Mesenchymal stem cell (in vitro differentiated cells and primary cell): ENCODE results near the gene KCNIP4.

Source experiments
- DNase-seq: peaks from one replicate; pipeline ENCODE4 v3.0.0-alpha.2; 2013
- H2AFZ ChIP-seq: one replicate; pipeline ENCODE4 v1.6.1; 2013; ENCODE audit warnings: low read depth, mild to moderate bottlenecking, control low read depth, inconsistent platforms, low read length, moderate library complexity
- H2AK5ac ChIP-seq: 2 replicates; pipeline ENCODE4 v1.6.1; 2013; ENCODE audit warnings: low read length, moderate library complexity, mild to moderate bottlenecking, inconsistent platforms; ENCODE audit not compliant: severe bottlenecking
- H2BK120ac ChIP-seq: one replicate; pipeline ENCODE4 v1.6.1; 2013; ENCODE audit warnings: low read depth, mild to moderate bottlenecking, inconsistent platforms, low read length, moderate library complexity
- H2BK12ac ChIP-seq, 2 experiments: one replicate each; pipeline ENCODE4 v1.6.1; 2013; ENCODE audit warnings: inconsistent platforms in 2 of 2, low read length in 2 of 2, mild to moderate bottlenecking in 2 of 2, moderate library complexity in 2 of 2, control low read depth in 1 of 2
- H2BK15ac ChIP-seq: one replicate; pipeline ENCODE4 v1.6.1; 2013; ENCODE audit warnings: mild to moderate bottlenecking, low read depth, inconsistent platforms; ENCODE audit not compliant: poor library complexity, severe bottlenecking
- H2BK5ac ChIP-seq: 2 replicates; pipeline ENCODE4 v1.6.1; 2013; ENCODE audit warnings: low read depth, mild to moderate bottlenecking, low read length, control low read depth, inconsistent platforms; ENCODE audit not compliant: poor library complexity, severe bottlenecking
- H3K14ac ChIP-seq, 2 experiments: one replicate each; pipeline ENCODE4 v1.6.1; 2013; ENCODE audit warnings: inconsistent platforms in 2 of 2, low read length in 2 of 2, control low read depth in 1 of 2, mild to moderate bottlenecking in 1 of 2, moderate library complexity in 1 of 2
- H3K18ac ChIP-seq, 2 experiments: one replicate each; pipeline ENCODE4 v1.6.1; 2013; ENCODE audit warnings: inconsistent platforms in 2 of 2, low read length in 2 of 2, control low read depth in 1 of 2, low read depth in 1 of 2, mild to moderate bottlenecking in 1 of 2
- H3K23ac ChIP-seq, 2 experiments: one replicate each; pipeline ENCODE4 v1.6.1; 2013; ENCODE audit warnings: inconsistent platforms in 2 of 2, low read length in 2 of 2, mild to moderate bottlenecking in 2 of 2, moderate library complexity in 2 of 2, control low read depth in 1 of 2
- H3K27ac ChIP-seq: 2 replicates; pipeline ENCODE4 v1.5.1; 2013; ENCODE audit warnings: mild to moderate bottlenecking, moderate library complexity, low read length, control low read depth, inconsistent platforms; ENCODE audit not compliant: poor library complexity, severe bottlenecking
- H3K27me3 ChIP-seq, 2 experiments: 2 replicates each; pipeline versions ENCODE4 v1.6.1 to v1.7.0; 2013; ENCODE audit warnings: low read length in 2 of 2, mild to moderate bottlenecking in 2 of 2, moderate library complexity in 2 of 2, control low read depth in 1 of 2, inconsistent platforms in 1 of 2; ENCODE audit not compliant: control insufficient read depth in 1 of 2, insufficient read depth in 1 of 2
- H3K36me3 ChIP-seq, 2 experiments: 2 replicates each; pipeline versions ENCODE4 v1.6.1 to v1.7.0; 2013; ENCODE audit warnings: low read length in 2 of 2, control low read depth in 1 of 2, inconsistent platforms in 1 of 2, low read depth in 1 of 2, mild to moderate bottlenecking in 1 of 2; ENCODE audit not compliant: insufficient read depth in 2 of 2, control insufficient read depth in 1 of 2
- H3K4ac ChIP-seq, 2 experiments: one replicate each; pipeline ENCODE4 v1.6.1; 2013; ENCODE audit warnings: inconsistent platforms in 2 of 2, low read length in 2 of 2, mild to moderate bottlenecking in 2 of 2, moderate library complexity in 2 of 2, control low read depth in 1 of 2, low read depth in 1 of 2
- H3K4me1 ChIP-seq: 2 replicates; pipeline ENCODE4 v1.6.1; 2013; ENCODE audit warnings: low read depth, low read length, control low read depth; ENCODE audit not compliant: control insufficient read depth, insufficient read depth
- H3K4me2 ChIP-seq: 2 replicates; pipeline ENCODE4 v1.6.1; 2013; ENCODE audit warnings: low read length, mild to moderate bottlenecking, inconsistent platforms; ENCODE audit not compliant: poor library complexity, severe bottlenecking
- H3K4me3 ChIP-seq, 2 experiments: 2 replicates each; pipeline versions ENCODE4 v1.5.1 to v1.7.0; 2013; ENCODE audit warnings: low read length in 2 of 2, mild to moderate bottlenecking in 2 of 2, control low read depth in 1 of 2, low read depth in 1 of 2; ENCODE audit not compliant: insufficient read depth in 1 of 2
- H3K79me1 ChIP-seq: replicated peaks from 2 replicates; pipeline ENCODE4 v1.6.1; 2013; ENCODE audit warnings: mild to moderate bottlenecking, control low read depth, low read length, inconsistent platforms; ENCODE audit not compliant: poor library complexity, severe bottlenecking
- H3K9ac ChIP-seq: 2 replicates; pipeline ENCODE4 v1.7.0; 2013; ENCODE audit warnings: mild to moderate bottlenecking, low read length, moderate library complexity
- H3K9me3 ChIP-seq: 2 replicates; pipeline ENCODE4 v1.7.0; 2013; ENCODE audit warnings: mild to moderate bottlenecking, low read length; ENCODE audit not compliant: control insufficient read depth
- H4K8ac ChIP-seq: one replicate; pipeline ENCODE4 v1.6.1; 2013; ENCODE audit warnings: inconsistent platforms, mild to moderate bottlenecking, low read length, moderate library complexity
- H4K91ac ChIP-seq: one replicate; pipeline ENCODE4 v1.6.1; 2013; ENCODE audit warnings: mild to moderate bottlenecking, low read length, inconsistent platforms
- WGBS: methylation state at CpG from one replicate; pipeline ENCODE4 v1.1.7; 2013; ENCODE audit warnings: mixed read lengths; 5-methylcytosine and 5-hydroxymethylcytosine counted together

Gene KCNIP4

DNA sequence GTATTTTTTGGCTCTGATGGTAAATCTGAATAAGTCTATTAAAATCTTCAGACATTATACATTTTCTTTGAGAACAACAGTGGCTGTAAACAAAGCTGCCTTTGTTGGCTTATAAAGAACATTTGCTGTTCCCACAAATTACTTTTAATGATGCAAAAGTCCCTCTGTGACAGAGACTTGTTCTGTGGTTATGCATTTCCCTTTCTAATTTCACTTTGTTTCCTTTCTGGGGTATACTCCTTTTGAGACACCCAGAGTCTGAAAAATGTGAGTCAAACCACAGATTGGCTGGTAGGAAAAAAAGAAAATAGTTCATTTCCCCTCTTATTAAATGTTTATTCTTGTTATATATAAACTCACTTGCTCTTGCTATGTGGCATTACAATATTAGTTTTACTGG lies 845.9 kb downstream of the KCNIP4 start:
- Histone ChIP-seq H2BK5ac (no peak overlapping the region), H3K36me3 (no peaks in the 10 kb centered on the region)

DNA sequence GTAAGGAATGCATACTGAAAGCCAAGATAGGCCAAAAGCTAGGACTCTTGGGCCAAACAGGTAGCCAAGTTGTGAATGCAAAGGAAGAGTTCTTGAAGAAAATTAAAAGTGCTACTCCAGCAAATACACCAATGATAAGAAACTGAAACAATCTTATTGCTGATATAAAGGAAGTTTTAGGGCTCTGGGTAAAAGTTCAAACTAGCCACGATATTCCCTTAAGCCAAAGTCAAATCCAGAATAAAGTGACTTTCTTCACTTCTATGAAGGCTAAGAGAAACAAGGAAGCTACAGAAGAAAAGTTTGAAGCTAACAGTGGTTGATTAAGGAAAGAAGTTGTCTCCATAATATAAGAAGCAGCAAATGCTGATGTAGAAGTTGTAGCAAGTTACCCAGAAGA lies 850.7 kb downstream of the KCNIP4 start:
- H3K27ac ChIP-seq: no peak overlapping the region
- WGBS: no CpG with 5 or more reads among the region's 1 CpG
- H2AFZ ChIP-seq: no peak overlapping the region
- H3K23ac ChIP-seq: no peak overlapping the region
- no peak overlapping the region for H3K9ac ChIP-seq
- no peak overlapping the region for H3K4me3 ChIP-seq
- no peak overlapping the region for H2BK12ac ChIP-seq
- H3K14ac ChIP-seq: no peak overlapping the region
- H3K79me1 ChIP-seq: no peaks in the 10 kb centered on the region
- no peak overlapping the region for H3K18ac ChIP-seq
- no peak overlapping the region for H3K4ac ChIP-seq
- H3K4me1 ChIP-seq: no peaks in the 10 kb centered on the region
- H4K8ac ChIP-seq: no peak overlapping the region
- no peak overlapping the region for H4K91ac ChIP-seq
- H2BK120ac ChIP-seq: no peak overlapping the region
- H2BK15ac ChIP-seq: no peak overlapping the region
- H3K27me3 ChIP-seq: no peaks in the 10 kb centered on the region
- no peak overlapping the region for H2BK5ac ChIP-seq
- no peak overlapping the region for H2AK5ac ChIP-seq
- H3K4me2 ChIP-seq: no peak overlapping the region
- peaks cover 4% of the 10 kb centered on the region for H3K9me3 ChIP-seq
- H3K36me3 ChIP-seq: no peaks in the 10 kb centered on the region
- no peak for DNase-seq

More for the DNA sequence above, 845.9 kb downstream of the KCNIP4 start:
- Histone ChIP-seq H2BK120ac (no peak overlapping the region), H4K91ac (no peak overlapping the region), H3K27ac (no peak overlapping the region), H3K27me3 (no peaks in the 10 kb centered on the region), H3K9ac (no peak overlapping the region), H3K14ac (no peak overlapping the region), H3K4me2 (no peak overlapping the region), H3K23ac (no peak overlapping the region), H3K4me1 (no peaks in the 10 kb centered on the region), H3K79me1 (no peaks in the 10 kb centered on the region), H4K8ac (no peak overlapping the region), H3K4ac (no peak overlapping the region), H2BK15ac (no peak overlapping the region), H3K18ac (no peak overlapping the region), H3K4me3 (no peak overlapping the region), H2AK5ac (no peak overlapping the region), H3K9me3 (no peaks in the 10 kb centered on the region), H2BK12ac (no peak overlapping the region), H2AFZ (no peak overlapping the region)
- no peak for DNase-seq

- no peak overlapping the region for H3K23ac ChIP-seq
- no peak overlapping the region for H2AK5ac ChIP-seq
- no peak overlapping the region for H2BK15ac ChIP-seq
- no peaks in the 10 kb centered on the region for H3K27me3 ChIP-seq
- no peak for DNase-seq
- H2BK120ac ChIP-seq: no peak overlapping the region
- H3K27ac ChIP-seq: no peak overlapping the region
- H3K4me3 ChIP-seq: no peak overlapping the region
- no peak overlapping the region for H2AFZ ChIP-seq
- H3K4me1 ChIP-seq: no peaks in the 10 kb centered on the region
- H3K18ac ChIP-seq: no peak overlapping the region
- no peak overlapping the region for H4K8ac ChIP-seq
- no peak overlapping the region for H3K9ac ChIP-seq
- H3K9me3 ChIP-seq: peaks cover 4% of the 10 kb centered on the region
- no peak overlapping the region for H2BK12ac ChIP-seq
- no peak overlapping the region for H3K14ac ChIP-seq
- H3K79me1 ChIP-seq: no peaks in the 10 kb centered on the region
- no peak overlapping the region for H3K4me2 ChIP-seq
- no peaks in the 10 kb centered on the region for H3K36me3 ChIP-seq
- no CpG with 5 or more reads among the region's 1 CpG for WGBS
- H2BK5ac ChIP-seq: no peak overlapping the region
- no peak overlapping the region for H4K91ac ChIP-seq
- H3K4ac ChIP-seq: no peak overlapping the region
Measured at GRCh38 chr4:21097026-21097425, 851.5 kb downstream of the KCNIP4 start.

- H3K14ac ChIP-seq: no peak overlapping the region
- no peaks in the 10 kb centered on the region for H3K36me3 ChIP-seq
- no peak overlapping the region for H3K9ac ChIP-seq
- no peak overlapping the region for H3K4ac ChIP-seq
- no peak for DNase-seq
- no CpG with 5 or more reads among the region's 1 CpG for WGBS
- no peak overlapping the region for H2BK120ac ChIP-seq
- no peak overlapping the region for H2BK12ac ChIP-seq
- peaks cover 4% of the 10 kb centered on the region for H3K9me3 ChIP-seq
- no peak overlapping the region for H3K23ac ChIP-seq
- H4K8ac ChIP-seq: no peak overlapping the region
- no peaks in the 10 kb centered on the region for H3K4me1 ChIP-seq
- H3K18ac ChIP-seq: no peak overlapping the region
- no peaks in the 10 kb centered on the region for H3K27me3 ChIP-seq
- H2BK15ac ChIP-seq: no peak overlapping the region
- no peaks in the 10 kb centered on the region for H3K79me1 ChIP-seq
- H4K91ac ChIP-seq: no peak overlapping the region
- no peak overlapping the region for H2AFZ ChIP-seq
- no peak overlapping the region for H3K27ac ChIP-seq
- no peak overlapping the region for H2BK5ac ChIP-seq
- no peak overlapping the region for H3K4me2 ChIP-seq
- H2AK5ac ChIP-seq: no peak overlapping the region
- H3K4me3 ChIP-seq: no peak overlapping the region
Measured at GRCh38 chr4:21092531-21092930, 856.0 kb downstream of the KCNIP4 start.
